Naive thymus-derived CD8-positive, alpha-beta T cell (primary cell): Measurements from ENCODE around the gene PHAX. TPM values are rescaled to one million over a fixed set of nuclear protein-coding genes. Genes with fewer than 3 reads are reported as not detected.
A peak's percentile ranks its signal among the peaks of the same experiment; 100 is the strongest.

Experiments used
- ATAC-seq, 2 donors: fragments of 150-1000 bp; cut with Tn5 transposase in 1 of 2; sonication (Bioruptor Pico), chemical (Tn5 transposase) in 1 of 2; 1 replicate in 1 of 2; 2 replicates in 1 of 2; pipeline ENCODE4 v1.10.0; 2021; ENCODE audit warnings: mild to moderate bottlenecking in 2 of 2, moderate library complexity in 2 of 2
- POLR2A ChIA-PET: fragments of 350-600 bp; sonication (Branson Sonifier 250); formaldehyde crosslinking; loops from one replicate; lab custom pipeline; 2021; ENCODE audit warnings: antibody characterized with exemption; lab: Charles Lee
- DNase-seq, 10 donors: peaks; one replicate each; pipeline versions ENCODE4 v3.0.0 to v3.0.0-alpha.2; 2020 to 2022
- H3K27ac Mint-ChIP-seq, 10 donors: one replicate each; pipeline ENCODE4 v1.8.0; 2020 to 2022; ENCODE audit warnings: mild to moderate bottlenecking in 10 of 10, mixed read lengths in 10 of 10, moderate library complexity in 4 of 10, inconsistent platforms in 1 of 10
- H3K27me3 Mint-ChIP-seq, 5 donors: one replicate each; pipeline ENCODE4 v1.8.0; 2021 to 2022; ENCODE audit warnings: mixed read lengths in 5 of 5
- H3K36me3 Mint-ChIP-seq, 3 donors: one replicate each; pipeline ENCODE4 v1.8.0; 2020 to 2022; ENCODE audit warnings: mixed read lengths in 3 of 3, mild to moderate bottlenecking in 2 of 3, inconsistent platforms in 1 of 3
- H3K4me1 Mint-ChIP-seq, 4 donors: one replicate each; pipeline ENCODE4 v1.8.0; 2021 to 2022; ENCODE audit warnings: mixed read lengths in 4 of 4
- H3K4me3 Mint-ChIP-seq, 10 donors: one replicate each; pipeline ENCODE4 v1.8.0; 2020 to 2022; ENCODE audit warnings: mild to moderate bottlenecking in 10 of 10, mixed read lengths in 10 of 10, moderate library complexity in 6 of 10, inconsistent platforms in 1 of 10
- H3K9me3 Mint-ChIP-seq, 9 donors: one replicate each; pipeline ENCODE4 v1.8.0; 2020 to 2022; ENCODE audit warnings: mixed read lengths in 9 of 9, mild to moderate bottlenecking in 3 of 9, inconsistent platforms in 1 of 9, moderate library complexity in 1 of 9
- polyA plus RNA-seq, 3 donors: library from polyadenylated mRNA; unstranded; fragments of 300-500 nt; fragmentation: Illumina TruSeq; gene quantifications; one replicate each; pipeline ENCODE4 v1.2.3, GENCODE V29; 2021
- total RNA-seq, 8 experiments: library from RNA in 2 of 8; stranded (reverse) in 2 of 8; gene quantifications; one replicate each; pipeline ENCODE4 v1.2.3 and lab custom pipeline; 2021 to 2026

PHAX gene
- total and polyA plus RNA-seq, 5 experiments from 2014 or later, result 49.5 to 92.8 (median 75.3) TPM

DNA sequence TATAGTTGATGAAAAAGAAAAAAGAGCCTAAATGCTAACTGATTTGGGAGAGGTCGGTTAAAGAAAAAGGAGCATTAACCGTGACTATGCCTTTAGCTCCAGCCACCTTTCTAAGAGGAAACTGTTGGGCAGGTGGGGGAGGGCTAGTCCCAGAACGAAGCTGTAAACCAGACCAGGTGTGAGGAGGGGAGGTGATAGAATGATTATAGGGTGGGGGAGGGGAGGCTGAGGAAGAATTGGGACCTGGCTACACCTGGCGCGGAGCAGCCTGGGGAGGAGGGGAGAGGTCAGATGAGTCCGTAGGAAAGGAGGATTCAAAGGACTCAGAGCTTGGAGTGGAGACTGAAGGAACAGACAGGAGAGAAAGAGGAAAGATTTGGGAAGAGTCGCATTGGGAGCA, 73.4 kb downstream of the PHAX start:
- ATAC-seq (no peak), DNase-seq (no peak)
- Mint-ChIP-seq H3K36me3 (no peaks in the 10 kb centered on the region), H3K9me3 (peaks cover 0 to 3% (median 0%) of the 10 kb centered on the region in 9 donors), H3K4me1 (peaks cover 1 to 6% (median 3%) of the 10 kb centered on the region in 4 donors), H3K27ac (no peak overlapping the region), H3K4me3 (no peak overlapping the region), H3K27me3 (no peaks in the 10 kb centered on the region)
- POLR2A ChIA-PET, result no interaction called here

DNA sequence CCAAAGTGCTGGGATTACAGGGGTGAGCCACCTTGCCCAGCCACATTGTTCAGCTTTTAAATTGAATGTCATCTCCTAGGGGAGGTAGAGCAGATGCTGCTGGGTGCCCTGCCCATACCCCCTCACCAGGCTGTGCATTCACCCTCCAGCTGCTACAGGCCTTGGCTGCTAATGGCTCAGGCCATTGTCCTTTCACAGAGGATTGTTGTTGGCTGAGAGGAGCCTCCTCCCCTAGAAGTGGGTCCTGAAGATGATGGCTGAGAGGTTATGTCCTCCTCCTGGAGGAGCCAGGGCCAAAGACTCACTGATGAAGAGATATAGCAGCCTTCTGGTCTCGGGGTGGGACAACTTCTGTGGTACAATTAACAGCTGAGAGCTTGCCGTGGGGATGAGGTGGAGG, 74.6 kb downstream of the PHAX start:
- ATAC-seq (no peak), DNase-seq (no peak)
- POLR2A ChIA-PET, result interaction anchor here (1.4 kb wide), 1 partner anchor 103 kb away, joined by 11 read pairs; no protein-coding TSS in a partner anchor
- H3K4me1 Mint-ChIP-seq, result peaks cover 1 to 6% (median 3%) of the 10 kb centered on the region in 4 donors
- H3K4me3 Mint-ChIP-seq, result no peak overlapping the region
- no peaks in the 10 kb centered on the region for H3K27me3 Mint-ChIP-seq
- H3K9me3 Mint-ChIP-seq, result peaks cover 0 to 3% (median 0%) of the 10 kb centered on the region in 9 donors
- no peaks in the 10 kb centered on the region for H3K36me3 Mint-ChIP-seq
- no peak overlapping the region for H3K27ac Mint-ChIP-seq

DNA sequence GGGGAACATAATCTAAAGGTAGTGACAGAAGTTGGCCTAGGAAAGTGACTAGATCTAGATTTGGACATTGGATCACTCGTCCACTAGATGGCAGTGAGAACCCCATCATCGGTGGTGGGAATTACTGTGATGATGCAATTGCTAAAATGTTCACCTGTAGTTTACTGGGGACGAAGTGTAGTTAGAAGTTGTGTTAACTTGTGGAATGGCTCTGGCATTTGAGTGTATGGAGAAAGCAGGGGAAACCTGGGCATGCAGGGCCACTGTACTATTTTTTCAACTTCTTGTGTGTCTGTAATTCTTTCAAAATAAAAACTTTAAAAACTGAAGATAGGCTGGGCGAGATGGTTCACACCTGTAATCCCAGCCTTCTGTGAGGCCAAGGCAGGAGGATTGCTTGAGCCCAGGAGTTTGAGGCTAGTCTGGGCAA, 75.5 kb downstream of the PHAX start:
- peaks cover 1 to 6% (median 3%) of the 10 kb centered on the region in 4 donors for H3K4me1 Mint-ChIP-seq
- no peak overlapping the region for H3K27ac Mint-ChIP-seq
- POLR2A ChIA-PET, result interaction anchor here (1.4 kb wide), 2 partner anchors 102 kb away, joined by 4 to 11 read pairs; no protein-coding TSS in a partner anchor

More for the DNA sequence above, 75.5 kb downstream of the PHAX start:
- Mint-ChIP-seq H3K4me3 (no peak overlapping the region), H3K9me3 (peaks cover 0 to 3% (median 0%) of the 10 kb centered on the region in 9 donors), H3K27me3 (no peaks in the 10 kb centered on the region), H3K36me3 (no peaks in the 10 kb centered on the region)
- peak; percentile 79 to 94 for ATAC-seq
- DNase-seq, result peak; percentile 18 to 82 (median 64)

Other genes with a start within 250 kb of the PHAX start
- 1 to 10 TPM; 5.0 to 6.6 TPM for gene GRAMD2B, start 177.5 kb upstream of the PHAX start, total RNA-seq
- gene GRAMD2B, start 177.5 kb upstream of the PHAX start, polyA plus RNA-seq, result 1 to 10 TPM; 5.3 to 7.1 (median 6.0) TPM
- gene ALDH7A1, start 5.7 kb upstream of the PHAX start, total RNA-seq, result 1 to 10 TPM; 4.2 to 5.3 TPM
- 1 to 10 TPM; 3.0 to 6.0 (median 5.4) TPM for gene ALDH7A1, start 5.7 kb upstream of the PHAX start, polyA plus RNA-seq
- 10 to 100 TPM; 27.7 to 27.8 TPM for gene LMNB1, start 176.2 kb downstream of the PHAX start, total RNA-seq
- 1 to 10 TPM; 6.1 to 8.2 (median 7.9) TPM for gene LMNB1, start 176.2 kb downstream of the PHAX start, polyA plus RNA-seq